Sciatic nerve (tissue), 2 donors: ENCODE measurements around the gene PPTC7. TPM values are rescaled to one million over a fixed set of nuclear protein-coding genes. Genes with fewer than 3 reads are reported as not detected.
"Not testable (repeated sequence)": the region's sequence is repeated elsewhere in the genome, so short reads cannot be mapped to it uniquely, and the experiment has no call there.

Experiments used
- ATAC-seq: fragments of 200-7000 bp; cut with Tn5 transposase; one replicate; pipeline ENCODE4 v1.9.1; 2020; ENCODE audit warnings: mild to moderate bottlenecking, moderate library complexity
- DNase-seq: peaks from one replicate; pipeline ENCODE4 v3.0.0-alpha.2; 2020; ENCODE audit warnings: low spot score
- intact Hi-C: fragments of 100-400 bp; cut with DNase I; formaldehyde crosslinking; loops from one replicate; pipeline ENCODE4 v1.14.2; 2022
- total RNA-seq: library from RNA; stranded (reverse); fragmentation: NEBNext Ultra II Directional; extraction: Animal tissue kit (Norgen Biotek cat#: 25700); gene quantifications from one replicate; pipeline ENCODE4 v1.2.1, GENCODE V29; 2021
- donor health status: DM: no; HTN: no; CAD: no.
- donor health status: DM: no; HTN: no; CAD: no.

Gene PPTC7
- total RNA-seq, 1 donor from 2014 or later: 23.8 TPM

DNA sequence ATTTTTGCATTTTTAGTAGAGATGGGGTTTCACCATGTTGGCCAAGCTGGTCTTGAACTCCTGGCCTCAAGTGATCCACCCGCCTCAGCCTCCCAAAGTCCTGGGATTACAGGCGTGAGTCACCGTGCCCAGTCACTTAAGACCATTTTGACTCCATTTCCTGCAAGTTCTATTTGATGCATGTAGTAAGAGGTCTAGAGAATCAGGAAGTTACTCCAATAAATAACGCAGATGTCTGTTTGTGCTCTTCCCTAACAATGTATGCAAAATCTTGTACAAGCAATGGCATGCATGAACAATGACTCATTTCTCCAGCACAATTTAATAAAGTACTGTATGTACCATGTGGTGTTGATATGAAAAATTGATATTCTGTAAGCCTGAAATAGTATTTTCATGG is 37.9 kb downstream of the PPTC7 start:
- ATAC-seq, intact Hi-C loops, DNase-seq: not testable (repeated sequence)

DNA sequence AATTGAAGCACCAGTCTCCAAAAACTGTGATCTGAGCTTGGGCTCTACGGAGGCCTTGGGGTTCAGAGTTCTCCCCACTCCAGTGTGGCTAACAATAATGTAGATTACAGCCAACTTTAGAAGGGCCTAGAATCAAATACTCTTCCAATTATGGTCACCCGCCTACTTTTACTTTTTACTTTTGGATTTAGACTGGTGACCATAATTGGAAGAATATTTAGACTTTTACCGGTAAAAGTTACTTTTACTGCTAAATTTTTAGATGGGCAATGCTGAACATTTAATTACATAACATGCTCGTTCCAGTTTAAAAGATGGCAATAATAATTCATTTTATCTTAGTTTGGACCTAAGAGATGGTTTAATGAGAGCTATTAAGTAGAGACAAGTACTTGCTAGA is 39.2 kb downstream of the PPTC7 start:
- ATAC-seq: no peak
- intact Hi-C loops: no loop called here
- DNase-seq: no peak

DNA sequence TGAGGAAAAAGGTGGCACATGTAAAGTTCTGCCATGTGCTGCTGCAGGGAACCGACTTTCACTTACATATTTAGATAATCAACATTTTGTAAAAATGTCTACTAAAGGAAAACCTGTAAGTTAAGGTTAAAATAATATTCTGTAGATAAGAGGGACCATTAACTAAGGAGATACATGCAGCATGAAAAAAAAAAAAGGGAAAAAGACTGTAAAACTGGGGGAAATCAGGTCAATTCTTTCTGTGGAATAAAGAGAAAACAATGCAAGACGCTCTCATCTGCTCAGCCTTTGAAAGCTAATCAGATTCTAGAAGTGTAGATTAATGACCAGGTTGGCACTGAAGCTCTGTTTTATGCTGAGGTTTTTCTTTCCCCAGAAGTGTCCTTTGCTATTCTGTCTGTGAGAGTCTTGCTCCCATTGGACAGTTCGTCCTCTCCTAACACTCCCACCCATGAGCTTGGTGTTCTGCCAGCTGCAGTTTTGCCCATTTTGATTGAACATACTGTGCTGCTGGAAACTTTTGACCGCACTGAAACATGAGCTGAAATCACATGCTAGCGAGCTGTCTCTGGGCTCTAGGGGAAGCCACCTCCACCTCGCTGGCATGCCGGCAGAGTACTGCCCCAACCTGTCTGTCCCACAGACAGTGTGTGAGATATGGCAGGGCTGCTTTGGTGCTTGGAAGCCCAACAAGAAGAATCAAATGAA is 39.7 kb downstream of the PPTC7 start:
- peak; percentile 98 for ATAC-seq
- intact Hi-C loops: no loop called here
- peak; percentile 92 for DNase-seq

DNA sequence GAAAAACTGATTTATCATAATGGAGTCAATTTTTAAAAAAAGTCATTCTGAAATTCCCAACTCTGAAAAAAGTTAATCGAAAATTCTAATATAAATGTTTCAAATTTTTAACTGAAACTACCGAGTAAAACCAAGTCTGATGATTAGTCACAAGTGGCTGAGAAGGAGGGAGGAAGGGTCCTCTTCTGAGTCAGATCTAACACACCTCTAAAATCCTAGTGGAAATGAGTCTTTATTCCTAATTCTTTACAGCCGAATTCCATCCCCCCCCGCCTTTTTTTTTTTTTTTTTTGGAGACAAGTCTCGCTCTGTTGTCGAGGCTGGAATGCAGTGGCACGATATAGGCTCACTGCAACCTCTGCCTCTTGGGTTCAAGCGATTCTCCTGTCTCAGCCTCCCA is 43.1 kb downstream of the PPTC7 start:
- intact Hi-C loops: no loop called here
- DNase-seq (no peak), ATAC-seq (no peak)

DNA sequence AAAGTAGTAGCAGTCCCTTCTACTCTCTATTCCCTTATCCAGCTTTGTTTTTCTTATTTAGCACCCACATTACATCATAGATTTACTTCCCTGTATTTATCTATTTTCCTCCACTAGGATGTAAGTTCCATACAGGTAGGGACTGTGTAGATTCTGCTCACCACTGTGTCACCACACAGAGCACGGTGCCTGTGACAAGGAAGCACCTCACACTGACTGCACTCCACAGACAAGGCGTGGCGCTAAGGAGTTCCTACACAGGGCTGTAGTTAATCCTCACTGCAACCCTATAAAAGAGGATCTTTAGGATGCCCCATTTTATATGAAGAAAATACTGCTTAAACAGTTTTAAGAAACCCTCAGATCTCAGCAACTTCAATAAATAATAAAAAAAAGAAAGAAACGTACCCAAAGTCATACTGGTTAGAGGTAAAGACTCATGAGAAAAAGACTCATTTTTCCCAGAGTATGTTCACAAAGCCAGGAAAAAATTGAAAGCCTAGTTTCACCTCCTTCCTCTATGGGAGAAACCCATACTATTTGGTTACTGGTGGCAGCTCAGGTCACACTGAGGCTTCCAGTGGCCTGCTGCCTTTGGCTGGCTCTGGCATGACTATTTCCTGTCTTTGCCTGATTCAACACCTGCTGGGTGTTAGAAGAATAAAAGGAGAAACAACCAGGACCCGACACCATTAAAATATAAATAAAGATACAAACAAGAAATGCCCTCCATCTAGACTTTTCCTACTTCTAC is 44.1 kb downstream of the PPTC7 start:
- no peak for DNase-seq
- ATAC-seq: no peak
- intact Hi-C loops: no loop called here

DNA sequence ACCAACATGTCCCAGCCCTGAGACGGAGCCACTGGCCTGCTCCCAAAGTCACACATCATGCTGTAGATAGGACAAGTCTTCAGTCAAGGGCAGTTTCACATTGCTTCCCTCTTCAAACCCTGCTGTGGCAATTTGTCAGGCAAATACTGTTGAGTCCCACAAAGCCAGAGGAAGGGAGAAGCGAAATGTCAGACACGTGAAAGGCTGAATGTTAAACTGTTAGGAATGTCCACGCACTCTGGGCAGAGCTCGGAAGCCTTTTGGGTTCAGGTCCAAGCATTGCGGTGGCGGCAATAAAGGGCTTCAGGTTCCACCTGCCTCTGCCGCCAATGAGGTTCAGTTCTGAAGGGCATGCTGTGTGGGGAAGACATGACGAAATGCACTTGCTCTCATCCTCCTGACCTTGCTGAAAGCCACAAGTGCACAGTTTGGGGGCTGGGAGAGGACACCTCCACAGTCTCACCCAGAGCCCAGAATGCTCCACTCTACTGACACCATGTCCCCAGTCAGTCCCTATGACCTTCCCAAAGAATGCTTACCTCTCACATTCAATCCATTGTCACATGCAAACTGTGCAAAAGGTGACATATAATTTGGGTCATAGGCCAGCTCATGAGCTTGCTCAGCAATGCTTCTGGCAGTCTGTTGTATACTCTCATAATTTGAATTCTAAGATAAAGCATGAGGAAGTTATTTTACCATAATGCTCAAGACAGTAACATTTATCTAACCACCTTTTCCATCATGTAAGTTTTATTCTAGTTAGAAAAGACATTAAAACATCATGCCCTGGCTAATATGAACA is 45.3 kb downstream of the PPTC7 start:
- DNase-seq (no peak), ATAC-seq (peak; percentile 24)
- intact Hi-C loops: no loop called here

DNA sequence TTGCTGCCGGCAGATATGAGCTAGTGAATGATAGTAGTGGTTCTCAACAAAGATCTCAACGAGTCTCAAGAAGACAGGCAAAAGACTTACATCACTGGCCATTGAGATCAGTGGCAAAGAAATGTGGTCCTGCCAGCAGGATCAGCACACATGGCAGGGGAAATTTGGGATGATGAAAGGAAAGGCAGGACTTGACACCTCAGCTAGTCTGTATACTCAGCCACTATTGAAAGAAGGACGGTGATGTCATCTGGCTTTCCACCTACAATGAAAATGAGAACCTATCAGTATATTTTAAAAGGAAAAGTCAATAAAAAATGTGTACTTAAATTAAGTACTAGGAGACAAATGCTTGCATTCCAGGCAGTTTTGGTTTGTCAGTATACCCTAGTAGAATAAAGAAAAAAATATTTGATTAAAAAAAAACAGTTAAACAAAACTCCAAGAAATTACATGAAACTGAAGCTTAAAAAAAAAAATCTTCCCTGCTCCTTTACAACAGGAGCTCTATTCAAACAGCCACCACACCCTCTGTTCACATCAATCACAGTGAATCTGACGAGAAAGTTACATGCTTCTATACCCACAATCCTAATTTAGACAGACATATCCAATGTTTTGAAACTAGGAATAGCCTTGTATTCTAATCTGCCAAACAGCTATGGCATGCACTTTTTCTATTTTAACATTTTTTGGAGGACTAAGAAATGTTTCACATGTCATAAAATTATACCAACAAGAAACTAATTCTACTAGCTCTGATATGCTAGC is 46.1 kb downstream of the PPTC7 start:
- DNase-seq: no peak
- intact Hi-C loops: no loop called here
- no peak for ATAC-seq

DNA sequence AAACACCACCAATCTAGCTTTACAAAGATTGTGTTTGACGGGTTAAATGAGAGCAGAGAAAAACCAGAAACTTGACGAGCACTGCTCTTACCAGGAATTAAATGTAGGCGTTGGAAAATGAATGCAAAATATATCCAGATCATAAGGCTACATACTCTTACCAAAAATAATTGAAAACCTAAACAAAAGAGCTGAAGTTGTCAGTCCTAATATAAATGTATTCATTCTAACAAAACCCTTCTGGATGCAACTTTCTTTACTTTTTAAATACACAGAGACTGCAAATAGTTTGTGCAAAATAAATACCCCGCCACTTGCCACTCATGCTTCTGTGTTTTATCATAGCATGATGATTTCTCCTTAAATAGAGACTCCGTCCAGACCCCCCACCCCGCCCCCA is 48.3 kb downstream of the PPTC7 start:
- DNase-seq (no peak), ATAC-seq (no peak)
- intact Hi-C loops: no loop called here

DNA sequence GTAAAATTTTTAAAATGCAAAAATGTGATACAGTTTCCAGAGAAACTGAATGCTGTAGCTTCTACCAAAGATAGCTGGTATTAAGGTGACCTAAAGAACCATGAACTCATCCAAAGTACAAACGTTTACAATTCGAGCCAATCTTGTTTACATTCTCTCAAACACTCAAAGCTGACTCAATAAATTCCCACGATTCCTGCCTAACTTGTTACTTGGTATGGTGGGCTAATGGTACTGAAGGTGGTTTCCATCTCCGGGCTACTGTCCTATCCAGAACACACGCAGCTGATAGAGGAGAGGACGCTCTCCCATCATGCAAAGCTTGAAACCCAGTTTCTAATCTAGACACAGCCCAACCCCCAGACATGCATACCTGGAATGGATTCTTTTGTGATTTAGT is 49.5 kb downstream of the PPTC7 start:
- no peak for DNase-seq
- no peak for ATAC-seq
- intact Hi-C loops: no loop called here

DNA sequence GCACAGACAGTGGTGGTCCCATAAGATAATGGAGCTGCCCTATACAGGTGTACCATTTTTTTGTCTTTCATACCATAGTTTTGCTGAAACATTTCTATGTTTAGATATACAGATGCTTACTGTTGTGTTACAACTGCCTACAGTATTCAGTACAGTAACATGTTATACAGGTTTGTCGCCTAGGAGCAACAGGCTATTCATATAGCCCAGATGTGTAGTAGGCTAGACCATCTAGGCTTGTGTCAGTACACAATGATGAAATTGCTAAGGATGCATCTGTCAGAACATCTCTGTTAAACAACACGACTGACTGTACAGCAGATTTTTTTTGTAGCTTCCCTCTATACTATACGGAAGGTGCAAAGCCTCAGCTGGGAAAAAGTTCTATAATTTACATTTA is 50.5 kb downstream of the PPTC7 start:
- intact Hi-C loops: no loop called here
- ATAC-seq (no peak), DNase-seq (no peak)

DNA sequence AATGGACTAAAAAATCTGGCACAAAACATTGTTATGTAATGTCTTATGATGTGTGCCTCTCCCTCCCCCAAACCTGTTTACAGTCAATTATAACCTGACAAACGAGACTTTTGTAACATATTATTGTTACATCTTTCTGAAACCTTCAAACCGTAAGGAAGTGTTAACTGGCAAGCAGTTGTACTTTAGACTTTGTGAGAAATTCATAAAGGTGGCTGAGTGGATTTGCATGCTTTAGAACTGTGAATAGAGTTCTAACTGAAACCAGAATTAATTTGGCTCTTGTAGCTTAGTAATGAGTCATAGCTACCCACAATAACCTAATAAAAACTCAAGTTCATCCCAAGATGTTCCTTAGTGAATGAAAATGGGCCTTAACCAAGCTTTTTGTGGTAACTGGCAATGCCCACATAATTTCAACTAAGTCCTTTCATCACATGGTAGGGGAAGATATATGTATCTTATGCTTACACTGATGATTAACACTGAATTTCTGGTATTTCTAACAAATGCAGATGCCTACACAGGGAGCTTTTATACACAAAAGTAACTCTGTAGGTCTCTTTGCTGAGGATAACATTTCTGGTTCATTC is 51.3 kb downstream of the PPTC7 start:
- no peak for ATAC-seq
- intact Hi-C loops: no loop called here
- DNase-seq: no peak

DNA sequence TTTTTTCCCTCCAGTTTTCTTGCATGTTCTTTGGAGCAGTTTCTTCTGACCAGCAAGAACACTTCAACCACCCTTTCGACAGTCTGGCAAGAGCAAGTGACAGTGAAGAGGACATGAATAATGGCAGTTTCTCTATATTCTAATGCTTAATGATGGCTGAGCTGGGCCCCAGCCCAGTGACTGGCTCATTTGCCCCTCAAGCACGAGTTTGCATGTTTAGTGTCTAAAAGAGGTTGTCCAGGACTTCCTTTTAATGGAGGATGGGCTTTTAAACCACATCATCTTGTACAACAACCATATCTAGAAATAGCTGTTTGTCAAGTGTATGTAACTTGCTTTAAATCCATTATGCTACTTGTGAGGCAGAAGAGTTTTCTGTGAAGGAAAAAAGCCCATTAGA is 52.6 kb downstream of the PPTC7 start:
- intact Hi-C loops: no loop called here

DNA sequence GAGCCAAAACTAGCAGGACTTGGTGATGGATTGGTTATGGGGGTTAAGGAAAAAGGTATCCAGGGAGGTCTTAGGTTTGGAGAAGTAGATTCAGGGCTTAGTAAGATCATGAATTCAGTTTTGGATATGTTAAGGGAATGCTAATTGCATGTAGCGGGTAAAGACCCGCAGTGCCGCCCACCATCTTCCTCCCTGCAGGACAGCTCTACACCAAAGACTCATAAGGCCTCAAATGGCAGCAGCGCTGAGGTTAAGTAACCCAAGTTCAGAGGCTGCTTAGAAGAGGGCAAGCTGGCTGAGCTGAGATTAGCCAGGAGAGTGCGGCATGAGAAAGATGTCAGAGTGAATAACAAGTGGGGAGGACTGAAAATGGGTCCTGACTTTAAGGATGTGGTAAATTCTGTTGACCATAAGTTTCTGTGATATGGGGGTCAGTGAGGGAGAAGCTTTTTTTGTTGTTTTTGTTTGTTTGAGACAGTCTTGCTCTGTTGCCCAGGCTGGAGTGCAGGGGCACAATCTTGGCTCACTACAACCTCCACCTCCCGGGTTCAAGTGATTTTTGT is 54.8 kb downstream of the PPTC7 start:
- DNase-seq: no peak
- no peak for ATAC-seq
- intact Hi-C loops: no loop called here

More for the DNA sequence above, 52.6 kb downstream of the PPTC7 start:
- DNase-seq (no peak), ATAC-seq (no peak)

DNA sequence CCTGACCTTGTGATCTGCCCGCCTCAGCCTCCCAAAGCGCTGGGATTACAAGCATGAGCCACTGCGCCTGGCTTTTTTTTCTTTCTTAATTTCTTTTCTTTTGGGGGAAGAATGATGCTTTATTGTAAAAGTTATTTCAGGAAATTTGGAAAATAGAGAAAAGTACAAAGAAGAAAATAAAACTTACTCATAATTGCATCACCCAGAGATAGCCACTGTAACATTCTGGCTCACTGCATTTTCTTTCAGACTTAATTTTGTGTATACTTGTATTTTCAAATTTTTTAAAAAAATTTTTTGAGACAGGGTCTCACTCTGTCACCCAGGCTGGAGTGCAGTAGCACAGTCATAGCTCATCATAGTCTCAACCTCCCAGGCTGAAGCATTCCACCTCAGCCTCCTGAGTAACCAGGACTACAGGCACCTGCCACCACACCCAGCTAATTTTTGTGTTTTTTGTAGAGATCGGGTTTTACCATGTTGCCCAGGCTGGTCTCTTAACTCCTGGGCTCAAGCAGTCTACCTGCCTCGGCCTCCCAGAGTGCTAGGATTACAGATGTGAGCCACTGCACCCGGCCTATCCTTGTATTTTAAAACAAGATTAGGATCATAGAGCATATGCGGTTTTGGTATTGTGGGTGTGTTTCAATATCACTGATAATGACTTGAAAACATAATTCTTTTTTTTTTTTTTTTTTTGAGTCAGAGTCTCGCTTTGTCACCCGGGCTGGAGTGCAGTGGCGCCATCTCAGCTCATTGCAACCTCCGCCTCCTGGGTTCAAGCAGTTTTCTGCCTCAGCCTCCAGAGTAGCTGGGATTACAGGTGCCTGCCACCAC is 62.0 kb downstream of the PPTC7 start:
- DNase-seq, intact Hi-C loops, ATAC-seq: not testable (repeated sequence)

DNA sequence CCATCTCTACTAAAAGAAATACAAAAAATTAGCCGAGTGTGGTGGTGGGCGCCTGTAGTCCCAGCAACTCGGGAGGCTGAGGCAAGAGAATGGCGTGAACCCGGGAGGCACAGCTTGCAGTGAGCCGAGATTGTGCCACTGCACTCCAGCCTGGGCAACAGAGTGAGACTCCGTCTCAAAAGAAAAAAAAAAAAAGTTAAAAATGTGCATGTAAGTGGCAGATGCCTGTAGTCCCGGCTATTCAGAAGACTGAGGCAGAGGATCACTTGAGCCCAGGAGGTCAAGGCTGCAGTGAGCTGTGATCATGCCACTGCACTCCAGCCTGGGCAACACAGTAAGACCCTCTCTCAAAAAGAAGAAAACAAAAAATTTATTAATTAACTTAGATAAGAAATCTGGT is 65.1 kb downstream of the PPTC7 start:
- ATAC-seq, DNase-seq: not testable (repeated sequence)
- intact Hi-C loops: loop anchor here (10.0 kb wide), 1 partner anchor 77 kb away; no protein-coding TSS in a partner anchor

DNA sequence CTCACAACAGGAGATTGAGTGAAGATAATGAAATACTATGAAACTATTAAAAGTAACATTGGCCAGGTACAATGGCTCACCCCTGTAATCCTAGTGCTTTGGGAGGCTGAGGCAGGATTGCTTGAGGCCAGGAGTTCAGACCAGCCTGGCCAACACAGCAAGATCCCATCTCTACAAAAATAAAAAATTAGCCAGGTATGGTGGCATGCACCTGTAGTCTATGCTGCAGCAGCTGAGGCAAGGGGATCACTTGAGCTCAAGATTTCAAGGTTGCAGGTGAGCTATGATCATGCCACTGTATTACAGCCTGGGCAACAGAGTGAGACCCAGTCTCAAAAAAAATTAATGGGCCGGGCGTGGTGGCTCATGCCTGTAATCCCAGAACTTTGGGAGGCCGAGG is 66.1 kb downstream of the PPTC7 start:
- no peak for ATAC-seq
- DNase-seq: no peak
- intact Hi-C loops: loop anchor here (10.0 kb wide), 1 partner anchor 78 kb away; no protein-coding TSS in a partner anchor

DNA sequence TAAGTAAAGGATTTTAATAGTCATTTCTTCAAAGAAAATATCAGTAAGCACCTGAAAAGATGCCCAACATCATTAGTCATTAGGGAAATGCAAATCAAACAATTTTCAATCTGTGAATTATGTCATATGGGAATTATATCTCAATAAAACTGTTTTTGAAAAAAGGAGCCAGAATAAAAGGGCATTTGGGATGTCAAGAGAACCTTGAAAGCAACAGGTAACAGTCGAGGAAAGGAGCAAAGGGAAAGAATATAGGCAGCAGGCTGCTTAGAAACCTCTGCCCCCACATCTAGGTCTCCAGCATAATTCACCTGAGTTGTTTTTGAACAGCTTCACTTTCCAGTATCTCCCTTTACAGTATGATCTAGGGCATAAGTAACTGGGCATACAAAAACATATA is 68.8 kb downstream of the PPTC7 start:
- no peak for ATAC-seq

More for the DNA sequence above, 68.8 kb downstream of the PPTC7 start:
- intact Hi-C loops: loop anchor here (10.0 kb wide), 1 partner anchor 80 kb away; no protein-coding TSS in a partner anchor
- no peak for DNase-seq
